Measurements from ENCODE around the gene PDILT. TPM values are rescaled to one million over a fixed set of nuclear protein-coding genes. Genes with fewer than 3 reads are reported as not detected.

Gene PDILT
- total RNA-seq, 1 experiment from 2014 or later: not detected

DNA sequence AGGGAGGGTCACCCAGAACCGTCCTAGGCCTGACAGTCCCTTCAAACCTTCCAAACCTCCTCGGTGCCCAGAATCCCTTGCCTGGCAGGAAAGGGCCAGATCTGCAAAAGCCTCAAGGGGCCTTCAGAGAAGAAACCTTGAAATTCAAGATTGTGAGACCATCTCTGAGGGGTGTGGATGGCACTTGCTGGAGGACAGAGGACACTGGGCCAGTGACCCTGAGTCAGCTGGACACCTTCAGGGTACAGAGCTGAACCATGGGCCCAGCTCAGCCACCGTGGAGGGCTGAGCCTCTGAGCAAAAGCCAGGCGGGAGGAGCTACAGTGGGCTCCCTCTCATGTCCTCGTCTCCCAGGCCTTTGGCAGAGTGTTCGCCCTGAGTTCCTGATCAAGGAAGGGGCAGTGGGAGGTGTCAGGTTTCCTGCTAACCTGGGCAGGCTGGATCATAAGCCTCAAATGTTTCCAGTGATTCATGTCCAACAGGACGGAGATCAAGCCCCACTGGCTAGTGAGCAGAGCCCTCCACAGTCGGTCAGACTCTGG, 3.0 kb downstream of the PDILT start:
- H3K36me3 Mint-ChIP-seq (ENCODE audit: insufficient read depth in 1 of 3, low read depth in 3 of 3): no peaks in the 10 kb centered on the region
- Histone ChIP-seq H3K79me1 (ENCODE audit: insufficient read depth, low read depth, low read length, poor library complexity, severe bottlenecking) (no peaks in the 10 kb centered on the region), H4K5ac (ENCODE audit: insufficient read length, low read depth, low read length) (no peak overlapping the region), H4K8ac (replicated peaks; ENCODE audit: insufficient read length, low read depth, low read length) (no peak overlapping the region), H3K4me1 (ENCODE audit: insufficient read depth, low read length) (no peaks in the 10 kb centered on the region; the same call in 1 of the 2 replicates), H3K14ac (ENCODE audit: insufficient read depth, low read length) (no peak overlapping the region; the same call in 1 of the 2 replicates), H3K79me2 (ENCODE audit: insufficient read depth, low read length) (no peaks in the 10 kb centered on the region), H2BK15ac (ENCODE audit: low read depth, low read length) (no peak overlapping the region), H3K18ac (ENCODE audit: insufficient read length, low read depth, low read length) (no peak overlapping the region), H3K4ac (ENCODE audit: low read depth, low read length) (no peak overlapping the region), H3K23ac (ENCODE audit: insufficient read length, low read depth, low read length) (no peak overlapping the region), H2AK5ac (ENCODE audit: insufficient read length, low read length) (no peak overlapping the region), H3T11ph (ENCODE audit: low read length) (no peak overlapping the region), H2AFZ (ENCODE audit: low read length) (no peak overlapping the region), H3K9ac (ENCODE audit: extremely low read depth, insufficient read length, low read length) (no peak overlapping the region), H4K20me1 (ENCODE audit: control insufficient read depth, insufficient read depth, insufficient read length) (no peaks in the 10 kb centered on the region), H3K4me2 (ENCODE audit: insufficient read depth, insufficient read length, low read length) (no peak overlapping the region), H3K27me3 (ENCODE audit: insufficient read depth, low read length) (no peaks in the 10 kb centered on the region), H4K91ac (ENCODE audit: insufficient read length, low read depth, low read length) (no peak overlapping the region), H3K56ac (ENCODE audit: insufficient read length, low read depth, low read length) (no peak overlapping the region), H2BK5ac (ENCODE audit: insufficient read length, low read length) (no peak overlapping the region), H2BK120ac (ENCODE audit: low read depth, low read length, poor library complexity, severe bottlenecking) (no peak overlapping the region), H3K23me2 (ENCODE audit: insufficient read length, low read depth, low read length, poor library complexity, severe bottlenecking) (no peaks in the 10 kb centered on the region), H3K27ac (ENCODE audit: insufficient read length, low read depth, low read length) (no peak overlapping the region), H3K9me3 (ENCODE audit: control insufficient read depth, low read depth, low read length) (no peaks in the 10 kb centered on the region), H2BK12ac (ENCODE audit: insufficient read length, low read depth, low read length) (no peak overlapping the region), H2BK20ac (ENCODE audit: low read depth, low read length, poor library complexity, severe bottlenecking) (no peak overlapping the region)
- H3K27ac Mint-ChIP-seq: peak overlapping the region in 1 of 3 experiments; percentile 25; a peak in 1 of 7 replicates
- no peak overlapping the region for H3K4me3 Mint-ChIP-seq
- WGBS (ENCODE audit: extremely low coverage, insufficient read length, low lambda C conversion rate): no CpG with 5 or more reads among the region's 8 CpGs
- TF ChIP-seq, protein P1, sequence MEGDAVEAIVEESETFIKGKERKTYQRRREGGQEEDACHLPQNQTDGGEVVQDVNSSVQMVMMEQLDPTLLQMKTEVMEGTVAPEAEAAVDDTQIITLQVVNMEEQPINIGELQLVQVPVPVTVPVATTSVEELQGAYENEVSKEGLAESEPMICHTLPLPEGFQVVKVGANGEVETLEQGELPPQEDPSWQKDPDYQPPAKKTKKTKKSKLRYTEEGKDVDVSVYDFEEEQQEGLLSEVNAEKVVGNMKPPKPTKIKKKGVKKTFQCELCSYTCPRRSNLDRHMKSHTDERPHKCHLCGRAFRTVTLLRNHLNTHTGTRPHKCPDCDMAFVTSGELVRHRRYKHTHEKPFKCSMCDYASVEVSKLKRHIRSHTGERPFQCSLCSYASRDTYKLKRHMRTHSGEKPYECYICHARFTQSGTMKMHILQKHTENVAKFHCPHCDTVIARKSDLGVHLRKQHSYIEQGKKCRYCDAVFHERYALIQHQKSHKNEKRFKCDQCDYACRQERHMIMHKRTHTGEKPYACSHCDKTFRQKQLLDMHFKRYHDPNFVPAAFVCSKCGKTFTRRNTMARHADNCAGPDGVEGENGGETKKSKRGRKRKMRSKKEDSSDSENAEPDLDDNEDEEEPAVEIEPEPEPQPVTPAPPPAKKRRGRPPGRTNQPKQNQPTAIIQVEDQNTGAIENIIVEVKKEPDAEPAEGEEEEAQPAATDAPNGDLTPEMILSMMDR (conservative IDR thresholded peaks at IDR 0.05): no peak
- no peaks in the 10 kb centered on the region for H3K9me3 Mint-ChIP-seq
- no peak for DNase-seq
- H3K4me1 Mint-ChIP-seq: peaks cover 0 to 4% of the 10 kb centered on the region in 2 experiments; a peak in 2 of 4 replicates
- H3K27me3 Mint-ChIP-seq (ENCODE audit: low read depth): no peaks in the 10 kb centered on the region

All from H9 (cell line).